ENCODE data around the gene STAG1. TPM values are rescaled to one million over a fixed set of nuclear protein-coding genes. Genes with fewer than 3 reads are reported as not detected.

Gene STAG1
- total RNA-seq, 1 experiment from 2014 or later, result 34.6 TPM

DNA sequence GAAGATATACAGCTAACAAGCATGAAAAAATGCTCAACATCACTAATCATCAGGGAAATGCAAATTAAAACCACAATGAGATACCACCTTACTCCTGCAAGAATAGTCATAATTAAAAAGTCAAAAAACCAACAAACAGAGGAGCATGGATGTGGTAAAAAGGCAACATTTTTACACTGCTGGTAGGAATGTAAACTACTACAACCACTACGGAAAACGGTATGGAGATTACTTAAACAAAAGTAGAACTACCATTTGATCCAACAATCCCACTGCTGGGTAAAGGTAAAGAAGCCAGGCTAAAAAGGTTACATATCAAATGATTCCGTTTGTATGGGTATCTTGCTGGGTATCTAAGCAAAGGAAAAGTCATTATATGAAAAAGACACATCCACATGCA is 53.8 kb downstream of the STAG1 start:
- H3K9me3 Mint-ChIP-seq, result peaks cover 26 to 37% of the 10 kb centered on the region in 2 experiments
- H3K27ac ChIP-seq (ENCODE audit: insufficient read length, low read depth, low read length), result no peak overlapping the region
- no CpG with 5 or more reads among the region's 3 CpGs for WGBS (ENCODE audit: extremely low coverage, insufficient read length, low lambda C conversion rate)
- no peak overlapping the region for H3K9ac ChIP-seq (ENCODE audit: extremely low read depth, insufficient read length, low read length)
- H3T11ph ChIP-seq (ENCODE audit: low read length), result no peak overlapping the region
- H3K4me1 Mint-ChIP-seq, result peaks cover 21 to 22% of the 10 kb centered on the region in 2 experiments
- no peak overlapping the region for H3K56ac ChIP-seq (ENCODE audit: insufficient read length, low read depth, low read length)
- DNase-seq, result no peak
- no peak overlapping the region for H4K8ac ChIP-seq (replicated peaks; ENCODE audit: insufficient read length, low read depth, low read length)
- H3K27ac Mint-ChIP-seq, result peak overlapping the region in 2 of 3 experiments; percentile 73 to 82; a peak in 2 of 7 replicates
- H3K9me3 ChIP-seq (ENCODE audit: control insufficient read depth, low read depth, low read length), result peaks cover 15% of the 10 kb centered on the region
- peak; percentile 40; the same call in 2 of the 3 replicates for TF ChIP-seq CTCF (conservative IDR thresholded peaks at IDR 0.05)
- no peak overlapping the region for H2BK20ac ChIP-seq (ENCODE audit: low read depth, low read length, poor library complexity, severe bottlenecking)
- H3K4me3 Mint-ChIP-seq, result no peak overlapping the region
- H2BK12ac ChIP-seq (ENCODE audit: insufficient read length, low read depth, low read length), result no peak overlapping the region
- peaks cover 24 to 42% (median 34%) of the 10 kb centered on the region in 3 experiments for H3K36me3 Mint-ChIP-seq (ENCODE audit: insufficient read depth in 1 of 3, low read depth in 3 of 3)
- no peak overlapping the region for H3K4me2 ChIP-seq (ENCODE audit: insufficient read depth, insufficient read length, low read length)
- no peaks in the 10 kb centered on the region for H3K4me1 ChIP-seq (ENCODE audit: insufficient read depth, low read length)
- H2BK5ac ChIP-seq (ENCODE audit: insufficient read length, low read length), result no peak overlapping the region
- H2AK5ac ChIP-seq (ENCODE audit: insufficient read length, low read length), result no peak overlapping the region
- no peak overlapping the region for H4K5ac ChIP-seq (ENCODE audit: insufficient read length, low read depth, low read length)
- peaks cover 9% of the 10 kb centered on the region for H3K79me1 ChIP-seq (ENCODE audit: insufficient read depth, low read depth, low read length, poor library complexity, severe bottlenecking)
- no peak overlapping the region for H4K91ac ChIP-seq (ENCODE audit: insufficient read length, low read depth, low read length)
- H2BK15ac ChIP-seq (ENCODE audit: low read depth, low read length), result no peak overlapping the region
- no peaks in the 10 kb centered on the region; the same call in 1 of the 2 replicates for H3K27me3 Mint-ChIP-seq (ENCODE audit: low read depth)
- H2BK120ac ChIP-seq (ENCODE audit: low read depth, low read length, poor library complexity, severe bottlenecking), result no peak overlapping the region
- H3K23ac ChIP-seq (ENCODE audit: insufficient read length, low read depth, low read length), result no peak overlapping the region
- H3K27me3 ChIP-seq (ENCODE audit: insufficient read depth, low read length), result no peaks in the 10 kb centered on the region
- H3K23me2 ChIP-seq (ENCODE audit: insufficient read length, low read depth, low read length, poor library complexity, severe bottlenecking), result no peaks in the 10 kb centered on the region
- no peak overlapping the region for H2AFZ ChIP-seq (ENCODE audit: low read length)
- no peaks in the 10 kb centered on the region for H4K20me1 ChIP-seq (ENCODE audit: control insufficient read depth, insufficient read depth, insufficient read length)
- H3K18ac ChIP-seq (ENCODE audit: insufficient read length, low read depth, low read length), result no peak overlapping the region
- no peak overlapping the region for H3K4ac ChIP-seq (ENCODE audit: low read depth, low read length)
- no peak overlapping the region for H3K14ac ChIP-seq (ENCODE audit: insufficient read depth, low read length)
- peaks cover 3% of the 10 kb centered on the region; the same call in 1 of the 2 replicates for H3K79me2 ChIP-seq (ENCODE audit: insufficient read depth, low read length)

All from H9 (cell line).